HepG2 (cell line): ENCODE data around the gene MRPL43. TPM values are rescaled to one million over a fixed set of nuclear protein-coding genes. Genes with fewer than 3 reads are reported as not detected.

Source experiments
- ATF7-NPFF ChIP-seq: sonication (generic); formaldehyde crosslinking; IDR thresholded peaks from 2 replicates; pipeline ENCODE4 v1.8.1; 2023; ENCODE audit warnings: mild to moderate bottlenecking, low read depth, missing genetic modification reagents, moderate library complexity
- KLF9 ChIP-seq: IDR thresholded peaks from 2 replicates; pipeline ENCODE4 v1.6.1; 2016; ENCODE audit warnings: low read depth
- NFKB2 ChIP-seq: sonication (generic); formaldehyde crosslinking; IDR thresholded peaks from 2 replicates; pipeline ENCODE4 v1.4.0; 2020; ENCODE audit warnings: missing genetic modification reagents, borderline replicate concordance
- POLR2A ChIP-seq, 2 experiments: IDR thresholded peaks; 2 replicates each; pipeline ENCODE4 v1.6.1; 2011; ENCODE audit warnings: low read depth in 2 of 2, low read length in 2 of 2, mild to moderate bottlenecking in 1 of 2, moderate library complexity in 1 of 2; ENCODE audit not compliant: insufficient read depth in 1 of 2
- RAD51 ChIP-seq: fragments of 450-650 bp; IDR thresholded peaks from 2 replicates; pipeline ENCODE4 v1.6.1; 2016; ENCODE audit warnings: borderline replicate concordance
- SRY ChIP-seq: sonication (generic); formaldehyde crosslinking; IDR thresholded peaks from 2 replicates; pipeline ENCODE4 v1.8.0; 2022; ENCODE audit warnings: mild to moderate bottlenecking, missing genetic modification reagents
- STAT6 ChIP-seq: sonication (generic); formaldehyde crosslinking; IDR thresholded peaks from 2 replicates; pipeline ENCODE4 v1.4.0; 2020; ENCODE audit warnings: missing genetic modification reagents, mild to moderate bottlenecking, borderline replicate concordance
- ZNF205 ChIP-seq: IDR thresholded peaks from 2 replicates; pipeline ENCODE4 v1.6.1; 2018; ENCODE audit warnings: missing biosample characterization, missing genetic modification reagents
- ZNF225 ChIP-seq: sonication (generic); formaldehyde crosslinking; IDR thresholded peaks from 2 replicates; pipeline ENCODE4 v1.4.0; 2020; ENCODE audit warnings: mild to moderate bottlenecking, missing genetic modification reagents
- ZNF264 ChIP-seq: sonication (generic); formaldehyde crosslinking; IDR thresholded peaks from 2 replicates; pipeline ENCODE4 v1.4.0; 2020; ENCODE audit warnings: missing genetic modification reagents
- ZNF275 ChIP-seq: sonication (generic); formaldehyde crosslinking; IDR thresholded peaks from 2 replicates; pipeline ENCODE4 v1.8.0; 2022; ENCODE audit warnings: missing genetic modification reagents, mild to moderate bottlenecking, inconsistent platforms, borderline replicate concordance
- ZNF34 ChIP-seq: sonication (generic); formaldehyde crosslinking; IDR thresholded peaks from 2 replicates; pipeline ENCODE4 v1.4.0; 2020; ENCODE audit warnings: mild to moderate bottlenecking, missing genetic modification reagents, borderline replicate concordance
- ZNF382 ChIP-seq: sonication (generic); formaldehyde crosslinking; IDR thresholded peaks from 2 replicates; pipeline ENCODE4 v1.5.0; 2020; ENCODE audit warnings: missing genetic modification reagents, mild to moderate bottlenecking, borderline replicate concordance
- ZNF503 ChIP-seq: sonication (generic); formaldehyde crosslinking; IDR thresholded peaks from 2 replicates; pipeline ENCODE4 v1.4.0; 2020; ENCODE audit warnings: missing genetic modification reagents
- ZNF546 ChIP-seq: sonication (generic); formaldehyde crosslinking; conservative IDR thresholded peaks from 2 replicates; pipeline ENCODE4 v1.8.1; 2023; ENCODE audit warnings: mild to moderate bottlenecking, missing genetic modification reagents
- ZNF678 ChIP-seq: sonication (generic); formaldehyde crosslinking; IDR thresholded peaks from 2 replicates; pipeline ENCODE4 v1.4.0; 2020; ENCODE audit warnings: mild to moderate bottlenecking, missing genetic modification reagents
- ZNF709 ChIP-seq: sonication (generic); formaldehyde crosslinking; IDR thresholded peaks from 2 replicates; pipeline ENCODE4 v1.5.0; 2020; ENCODE audit warnings: mild to moderate bottlenecking, missing genetic modification reagents
- ZSCAN31 ChIP-seq: sonication (generic); formaldehyde crosslinking; IDR thresholded peaks from 2 replicates; pipeline ENCODE4 v1.5.0; 2020; ENCODE audit warnings: low read depth, mild to moderate bottlenecking, missing genetic modification reagents
- ZXDC ChIP-seq: sonication (generic); formaldehyde crosslinking; IDR thresholded peaks from 2 replicates; pipeline ENCODE4 v1.5.0; 2020; ENCODE audit warnings: mild to moderate bottlenecking, missing genetic modification reagents
- polyA plus RNA-seq, 8 experiments: library from polyadenylated mRNA; depleted of rRNA in 3 of 8; stranded (reverse) in 7 of 8; unstranded in 1 of 8; fragments of >200 nt; fragmentation: Illumina TruSeq in 4 of 8; extraction: Trizol in 4 of 8; gene quantifications; 2 replicates each; pipeline versions ENCODE4 v1.2.1 to v1.2.3, GENCODE V29; 2011 to 2016; ENCODE audit warnings: low read depth in 4 of 8, missing spikeins in 1 of 8, mixed read lengths in 1 of 8; ENCODE audit not compliant: insufficient read depth in 1 of 8
- total RNA-seq, 5 experiments: library from RNA; depleted of rRNA; stranded (reverse); fragments of >200 nt; fragmentation: Illumina TruSeq; extraction: Trizol; gene quantifications; 2 replicates each; pipeline ENCODE4 v1.2.3, GENCODE V29; 2016; ENCODE audit warnings: low read depth in 1 of 5

MRPL43 gene
- total and polyA plus RNA-seq, 2 of the 13 experiments (the other 11 are each of a cell fraction or from before 2014, with no cell fraction given), result 71.0 to 73.7 TPM

- TF ChIP-seq ZNF503 (0 out of 2 replicates have a peak, but pooled peaks have one; percentile 33), ZNF275 (CRISPR knock-in tag) (0 out of 2 replicates have a peak, but pooled peaks have one; percentile 39), ZNF225 (CRISPR knock-in tag) (no peak; the same call in 1 of the 2 replicates), ZNF205 (no peak), ATF7-NPFF (CRISPR knock-in tag) (no peak), NFKB2 (CRISPR knock-in tag) (peak; percentile 67; the same call in 1 of the 2 replicates), ZNF709 (no peak; the same call in 1 of the 2 replicates), ZXDC (CRISPR knock-in tag) (no peak), ZNF546 (CRISPR knock-in tag) (peak; percentile 21; the same call in 1 of the 2 replicates), STAT6 (CRISPR knock-in tag) (no peak; the same call in 1 of the 2 replicates), ZNF678 (CRISPR knock-in tag) (no peak), SRY (CRISPR knock-in tag) (peak; percentile 41), POLR2A (IDR thresholded peaks at IDR 0.05; ENCODE audit: insufficient read depth in 1 of 2, low read depth in 2 of 2, low read length in 2 of 2) (peak; percentile 52 to 61; a peak in 3 of 4 replicates), RAD51 (no peak), KLF9 (CRISPR knock-in tag) (no peak), ZNF264 (CRISPR knock-in tag) (0 out of 2 replicates have a peak, but pooled peaks have one; percentile 18), ZNF34 (CRISPR knock-in tag) (0 out of 2 replicates have a peak, but pooled peaks have one; percentile 34), ZNF382 (CRISPR knock-in tag) (no peak), ZSCAN31 (CRISPR knock-in tag) (no peak)
Measured at GRCh38 chr10:100969187-100970075, 17.9 kb downstream of the MRPL43 start, which contains the start of gene SEMA4G (continued).
